ENCODE measurements around the gene OTC. TPM values are rescaled to one million over a fixed set of nuclear protein-coding genes. Genes with fewer than 3 reads are reported as not detected.

Gene OTC
- total RNA-seq, 1 experiment from 2014 or later, result not detected

DNA sequence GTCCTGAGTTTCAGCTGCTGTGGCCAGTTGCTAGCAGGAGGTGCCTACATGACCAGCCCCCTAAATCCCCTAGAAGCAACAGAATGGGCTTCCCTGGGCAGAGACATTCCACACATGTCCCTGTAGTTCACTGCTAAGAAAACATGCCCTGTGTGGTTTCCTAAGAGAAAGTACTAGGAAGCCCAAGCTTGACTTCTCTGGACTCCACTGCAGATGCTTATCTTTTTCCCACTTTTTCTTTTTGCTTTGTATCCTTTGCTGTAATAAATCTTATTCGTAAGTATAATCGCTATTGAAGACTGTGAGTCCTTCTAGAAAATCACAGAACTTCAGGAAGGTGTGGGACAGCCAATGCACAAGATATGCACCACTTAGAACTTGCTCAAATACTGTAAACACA, 40.7 kb upstream of the OTC start:
- BruUV-seq (replicated peaks), result no TSS peak

DNA sequence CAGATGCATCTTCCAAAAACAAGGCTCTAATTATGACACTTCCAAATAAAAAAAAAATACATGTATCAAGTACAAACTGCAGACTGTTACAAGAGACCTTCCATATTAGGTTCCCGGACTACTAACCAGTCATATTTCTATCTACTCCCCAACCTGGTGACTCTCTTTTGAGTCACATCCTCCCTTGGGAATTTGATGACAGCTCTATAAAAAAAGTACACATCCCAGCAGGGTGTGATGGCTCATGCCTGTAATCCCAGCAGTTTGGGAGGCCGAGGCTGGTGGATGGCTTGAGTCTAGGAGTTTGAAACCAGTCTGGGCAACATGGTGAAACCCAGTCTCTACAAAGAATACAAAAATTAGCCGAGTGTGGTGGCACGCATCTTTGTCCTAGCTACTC, 40.0 kb upstream of the OTC start:
- Mint-ChIP-seq H3K4me1 (ENCODE audit: low read depth, unreplicated experiment) (no peaks in the 10 kb centered on the region), H3K4me3 (ENCODE audit: unreplicated experiment) (no peak overlapping the region), H3K36me3 (ENCODE audit: insufficient read depth, unreplicated experiment) (no peaks in the 10 kb centered on the region), H3K27ac (ENCODE audit: unreplicated experiment) (no peak overlapping the region), H3K9me3 (ENCODE audit: unreplicated experiment) (no peaks in the 10 kb centered on the region), H3K27me3 (ENCODE audit: insufficient read depth, unreplicated experiment) (no peaks in the 10 kb centered on the region)
- Histone ChIP-seq H3K4me3 (ENCODE audit: low read depth, low read length) (no peak overlapping the region), H3K36me3 (ENCODE audit: control insufficient read depth, insufficient read depth, low read length) (no peaks in the 10 kb centered on the region), H3K4me1 (no peaks in the 10 kb centered on the region), H3K27me3 (replicated peaks; ENCODE audit: control insufficient read depth, insufficient read depth, low read length) (no peaks in the 10 kb centered on the region), H3K9me3 (no peaks in the 10 kb centered on the region)
- no TSS peak for BruUV-seq (replicated peaks)
- POLR2A ChIA-PET, result no interaction called here
- intact Hi-C loops (cut with micrococcal nuclease; ENCODE audit: unreplicated experiment), result no loop called here
- TF ChIP-seq, protein P1, sequence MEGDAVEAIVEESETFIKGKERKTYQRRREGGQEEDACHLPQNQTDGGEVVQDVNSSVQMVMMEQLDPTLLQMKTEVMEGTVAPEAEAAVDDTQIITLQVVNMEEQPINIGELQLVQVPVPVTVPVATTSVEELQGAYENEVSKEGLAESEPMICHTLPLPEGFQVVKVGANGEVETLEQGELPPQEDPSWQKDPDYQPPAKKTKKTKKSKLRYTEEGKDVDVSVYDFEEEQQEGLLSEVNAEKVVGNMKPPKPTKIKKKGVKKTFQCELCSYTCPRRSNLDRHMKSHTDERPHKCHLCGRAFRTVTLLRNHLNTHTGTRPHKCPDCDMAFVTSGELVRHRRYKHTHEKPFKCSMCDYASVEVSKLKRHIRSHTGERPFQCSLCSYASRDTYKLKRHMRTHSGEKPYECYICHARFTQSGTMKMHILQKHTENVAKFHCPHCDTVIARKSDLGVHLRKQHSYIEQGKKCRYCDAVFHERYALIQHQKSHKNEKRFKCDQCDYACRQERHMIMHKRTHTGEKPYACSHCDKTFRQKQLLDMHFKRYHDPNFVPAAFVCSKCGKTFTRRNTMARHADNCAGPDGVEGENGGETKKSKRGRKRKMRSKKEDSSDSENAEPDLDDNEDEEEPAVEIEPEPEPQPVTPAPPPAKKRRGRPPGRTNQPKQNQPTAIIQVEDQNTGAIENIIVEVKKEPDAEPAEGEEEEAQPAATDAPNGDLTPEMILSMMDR (IDR thresholded peaks at IDR 0.05; ENCODE audit: insufficient read depth in 1 of 2, low read depth in 1 of 2, low read length in 1 of 2, severe bottlenecking in 1 of 2, unreplicated experiment in 1 of 2), result no peak
- CTCF ChIA-PET, result no interaction called here
- no peak for DNase-seq

More for the DNA sequence above, 40.7 kb upstream of the OTC start:
- H3K27me3 Mint-ChIP-seq (ENCODE audit: insufficient read depth, unreplicated experiment), result no peaks in the 10 kb centered on the region
- no peaks in the 10 kb centered on the region for H3K4me1 ChIP-seq
- no peak overlapping the region for H3K27ac Mint-ChIP-seq (ENCODE audit: unreplicated experiment)
- ChIA-PET POLR2A (no interaction called here), CTCF (no interaction called here)
- H3K4me3 ChIP-seq (ENCODE audit: low read depth, low read length), result no peak overlapping the region
- H3K36me3 ChIP-seq (ENCODE audit: control insufficient read depth, insufficient read depth, low read length), result no peaks in the 10 kb centered on the region
- no peaks in the 10 kb centered on the region for H3K27me3 ChIP-seq (replicated peaks; ENCODE audit: control insufficient read depth, insufficient read depth, low read length)
- intact Hi-C loops (cut with micrococcal nuclease; ENCODE audit: unreplicated experiment), result no loop called here
- no peak for DNase-seq
- H3K36me3 Mint-ChIP-seq (ENCODE audit: insufficient read depth, unreplicated experiment), result no peaks in the 10 kb centered on the region
- H3K9me3 ChIP-seq, result no peaks in the 10 kb centered on the region
- H3K4me3 Mint-ChIP-seq (ENCODE audit: unreplicated experiment), result no peak overlapping the region
- H3K9me3 Mint-ChIP-seq (ENCODE audit: unreplicated experiment), result no peaks in the 10 kb centered on the region
- H3K4me1 Mint-ChIP-seq (ENCODE audit: low read depth, unreplicated experiment), result no peaks in the 10 kb centered on the region
- TF ChIP-seq, protein P1 (IDR thresholded peaks at IDR 0.05; ENCODE audit: insufficient read depth in 1 of 2, low read depth in 1 of 2, low read length in 1 of 2, severe bottlenecking in 1 of 2, unreplicated experiment in 1 of 2), result no peak

DNA sequence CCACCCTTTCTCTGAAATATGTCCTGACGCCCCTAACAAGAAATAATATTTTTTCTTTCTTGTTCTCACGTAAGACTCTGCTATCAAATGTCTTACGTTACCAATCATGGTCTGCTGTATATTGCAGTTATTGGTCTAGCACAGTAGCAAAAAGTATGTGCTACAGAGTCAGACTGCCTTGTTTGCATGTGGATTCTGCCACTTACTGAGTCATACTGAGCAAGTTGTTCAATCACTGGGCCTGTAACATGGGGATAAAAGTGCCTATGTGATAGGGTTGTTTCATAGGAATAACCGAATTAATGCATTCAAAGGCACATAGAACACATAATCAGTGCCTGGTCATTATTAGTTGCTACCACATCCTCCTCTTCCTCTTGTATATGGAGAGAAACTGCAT, 39.2 kb upstream of the OTC start:
- Mint-ChIP-seq H3K4me3 (ENCODE audit: unreplicated experiment) (no peak overlapping the region), H3K27me3 (ENCODE audit: insufficient read depth, unreplicated experiment) (no peaks in the 10 kb centered on the region), H3K27ac (ENCODE audit: unreplicated experiment) (no peak overlapping the region), H3K4me1 (ENCODE audit: low read depth, unreplicated experiment) (no peaks in the 10 kb centered on the region), H3K36me3 (ENCODE audit: insufficient read depth, unreplicated experiment) (no peaks in the 10 kb centered on the region), H3K9me3 (ENCODE audit: unreplicated experiment) (no peaks in the 10 kb centered on the region)
- intact Hi-C loops (cut with micrococcal nuclease; ENCODE audit: unreplicated experiment), result no loop called here
- Histone ChIP-seq H3K4me1 (no peaks in the 10 kb centered on the region), H3K27me3 (replicated peaks; ENCODE audit: control insufficient read depth, insufficient read depth, low read length) (no peaks in the 10 kb centered on the region), H3K4me3 (ENCODE audit: low read depth, low read length) (no peak overlapping the region), H3K36me3 (ENCODE audit: control insufficient read depth, insufficient read depth, low read length) (no peaks in the 10 kb centered on the region), H3K9me3 (no peaks in the 10 kb centered on the region)
- BruUV-seq (replicated peaks), result no TSS peak
- DNase-seq, result no peak
- TF ChIP-seq, protein P1 (IDR thresholded peaks at IDR 0.05; ENCODE audit: insufficient read depth in 1 of 2, low read depth in 1 of 2, low read length in 1 of 2, severe bottlenecking in 1 of 2, unreplicated experiment in 1 of 2), result no peak
- CTCF ChIA-PET, result no interaction called here
- POLR2A ChIA-PET, result no interaction called here

Data from Caco-2 (cell line).